HG02763 (cell line): Measurements from ENCODE around the gene SPNS2.

Experiments used
- ATAC-seq: cut with Tn5 transposase; IDR thresholded peaks from one replicate; pipeline ENCODE4 v1.9.1; 2021; ENCODE audit warnings: mild to moderate bottlenecking, moderate library complexity; ENCODE audit not compliant: unreplicated experiment

The SPNS2 gene

GRCh38 chr17:4502466-4503154 is 3.9 kb downstream of the SPNS2 start:
- ATAC-seq = no peak

DNA sequence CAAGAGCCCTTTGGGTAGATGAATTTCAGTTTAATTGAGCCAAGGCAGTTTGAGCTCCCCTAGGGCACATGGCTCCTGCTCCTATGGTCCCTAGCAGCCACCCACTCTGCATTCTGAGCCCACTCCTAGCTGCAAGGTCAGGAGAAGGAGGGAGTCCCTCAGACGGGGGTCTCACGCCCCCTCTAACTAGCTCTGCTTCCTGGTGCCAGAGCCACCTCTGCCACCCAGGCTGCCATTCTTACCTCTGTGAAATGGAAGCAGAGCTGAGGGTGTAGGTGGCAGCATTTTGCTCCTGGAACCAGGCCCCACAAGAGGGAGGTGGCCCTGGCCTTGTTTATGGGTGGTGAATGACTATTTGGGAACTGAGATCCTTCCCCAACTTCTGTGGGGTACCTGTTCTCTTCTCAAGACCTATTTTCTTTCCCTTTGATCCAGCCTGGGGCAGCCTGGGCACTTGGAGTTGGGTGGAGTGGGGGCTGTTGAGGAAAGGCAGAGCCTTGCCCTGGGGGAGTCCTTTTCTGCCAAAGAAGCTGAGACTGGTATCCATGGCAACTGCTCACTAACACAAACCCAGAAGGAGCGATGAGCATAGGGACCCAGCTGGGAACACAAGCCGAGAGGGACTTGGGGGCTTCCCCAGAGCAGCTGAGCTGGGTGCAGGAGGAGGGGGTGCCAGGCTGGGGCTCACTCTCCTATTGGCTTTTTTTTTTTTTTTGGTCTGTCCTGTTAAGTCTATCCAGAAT is 4.8 kb downstream of the SPNS2 start:
- ATAC-seq = no peak

GRCh38 chr17:4504188-4504587 is 5.5 kb downstream of the SPNS2 start:
- no peak for ATAC-seq

DNA sequence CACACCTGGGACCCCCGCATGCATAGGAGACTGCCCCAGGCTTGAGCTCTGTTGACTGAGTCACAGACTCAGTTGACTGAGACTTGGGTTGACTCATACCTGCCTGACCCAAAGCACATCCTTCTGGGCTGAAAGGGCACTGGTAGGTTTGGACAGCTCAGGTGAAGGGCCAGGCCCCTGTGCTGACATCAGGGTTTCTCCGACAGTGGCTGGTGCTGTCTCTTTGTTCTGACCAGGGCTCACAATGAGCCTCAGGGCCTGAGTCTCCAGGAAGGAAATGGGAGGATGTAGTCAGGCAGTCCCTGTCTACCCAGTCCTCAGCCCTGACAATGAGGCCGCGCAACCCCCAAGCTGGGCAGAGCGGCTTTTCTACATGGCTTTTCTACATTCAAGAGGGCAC is 6.5 kb downstream of the SPNS2 start:
- ATAC-seq = no peak

- no peak for ATAC-seq
Observed at GRCh38 chr17:4506175-4506813, 7.6 kb downstream of the SPNS2 start.

DNA sequence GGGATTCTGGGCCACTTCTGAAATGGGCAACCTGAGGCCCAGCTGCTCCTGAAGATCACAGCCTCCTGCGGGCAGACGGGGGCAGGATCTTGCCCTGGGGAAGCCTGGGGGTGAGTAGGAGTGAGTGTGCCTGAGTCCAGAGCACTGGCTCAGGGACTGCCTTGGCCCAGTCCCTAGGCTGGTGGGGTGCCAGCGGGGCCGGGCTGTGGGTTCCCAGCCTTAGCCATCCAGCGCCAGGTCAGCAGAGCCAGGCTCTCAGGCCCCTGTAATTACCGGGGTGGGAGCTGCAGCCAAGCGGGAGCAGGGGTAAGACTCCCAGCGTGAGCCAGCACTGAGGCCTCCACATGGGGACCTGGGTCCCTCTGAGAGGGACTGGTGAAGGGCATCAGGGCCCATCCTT is 8.2 kb downstream of the SPNS2 start:
- no peak for ATAC-seq

- no peak for ATAC-seq
Observed at GRCh38 chr17:4507361-4508111, 8.9 kb downstream of the SPNS2 start.

DNA sequence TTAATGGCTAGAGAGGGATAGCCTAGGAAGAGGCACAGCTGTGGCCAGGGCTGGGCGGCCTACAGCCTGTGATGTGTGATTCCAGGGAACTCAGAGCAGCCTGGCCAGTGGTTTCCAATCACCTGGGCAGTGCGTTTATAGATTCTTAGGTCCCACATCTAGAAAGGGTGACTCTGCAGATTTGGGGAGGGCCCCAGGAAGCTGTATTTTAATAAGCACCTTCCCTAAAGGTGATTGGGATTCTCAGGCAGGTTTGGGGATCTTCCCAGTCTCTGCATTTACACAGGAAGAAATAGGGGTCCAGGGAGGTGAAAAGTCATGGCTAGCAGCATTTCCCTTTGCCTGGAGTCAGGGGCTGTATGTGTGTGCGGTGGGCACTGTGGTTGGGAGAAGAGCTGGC is 9.5 kb downstream of the SPNS2 start:
- no peak for ATAC-seq

DNA sequence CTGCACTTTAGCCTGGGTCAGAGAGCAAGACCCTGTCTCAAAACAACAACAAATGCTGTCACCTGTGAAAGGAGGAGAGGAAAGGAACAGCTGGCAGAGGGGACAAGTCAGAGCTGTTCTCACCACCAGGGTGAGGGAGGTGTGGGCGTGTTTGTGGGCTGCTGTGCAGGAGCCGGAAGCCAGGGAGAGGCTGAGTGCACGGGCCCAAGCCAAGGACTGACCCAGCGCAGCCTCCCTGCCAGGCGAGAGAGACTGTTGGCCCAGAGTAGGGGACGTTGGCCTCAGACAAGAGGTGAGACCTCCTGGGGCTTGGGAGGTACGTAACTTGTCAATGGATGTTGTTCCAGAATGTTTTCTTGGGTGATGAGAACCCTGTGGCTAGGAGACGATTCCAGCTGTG is 10.7 kb downstream of the SPNS2 start:
- no peak for ATAC-seq

DNA sequence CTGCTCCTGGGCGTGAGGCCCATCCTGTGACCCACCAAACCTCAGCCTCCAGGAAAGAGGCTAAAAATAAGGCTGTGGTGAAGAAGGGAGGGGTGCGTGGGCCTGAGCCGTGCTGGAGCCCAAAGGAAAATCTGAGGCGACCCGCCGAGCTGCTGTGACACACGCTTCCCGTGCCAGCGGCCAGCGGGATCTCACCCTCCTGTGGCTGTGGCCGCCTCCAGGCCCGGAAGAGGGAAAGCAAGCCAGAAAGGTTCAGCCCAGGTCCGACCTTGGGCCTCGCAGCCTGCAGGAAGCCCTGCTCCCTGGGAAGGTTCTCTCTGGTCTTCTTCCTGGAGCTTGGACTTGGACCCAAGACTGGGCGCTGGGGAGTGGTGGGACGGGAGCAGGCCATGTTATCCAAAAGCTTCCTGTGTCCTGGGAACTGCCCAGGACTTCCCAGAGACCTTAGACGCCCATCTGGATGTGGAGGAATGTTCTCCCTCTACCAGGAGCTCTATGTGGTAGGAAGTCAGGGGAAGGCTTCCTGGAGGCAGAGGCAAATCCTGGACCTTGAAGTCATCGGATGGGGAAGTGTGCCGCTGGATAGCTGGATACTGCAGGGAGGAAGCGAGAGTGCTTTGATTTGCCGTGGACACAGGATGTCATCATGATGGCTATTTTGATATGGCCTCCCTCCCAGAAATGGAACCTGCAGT is 11.4 kb downstream of the SPNS2 start:
- no peak for ATAC-seq

DNA sequence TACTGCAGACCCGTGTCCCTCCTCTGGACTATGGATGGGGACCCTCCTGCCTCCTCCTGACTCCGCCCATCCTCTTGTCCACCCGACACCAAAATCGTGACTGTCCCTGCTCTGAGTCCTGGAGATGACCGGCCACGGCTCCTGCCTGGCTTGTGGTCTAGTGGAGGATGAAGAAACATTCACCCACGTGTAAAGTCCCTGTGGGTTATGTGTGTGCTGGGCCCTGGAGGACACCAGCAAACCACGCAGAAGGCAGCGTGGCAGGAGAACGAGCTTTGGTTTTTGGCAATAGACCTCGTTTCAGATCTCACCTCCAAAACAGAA is 11.9 kb downstream of the SPNS2 start:
- ATAC-seq = no peak

- ATAC-seq = no peak
Observed at GRCh38 chr17:4511199-4511932, 12.7 kb downstream of the SPNS2 start.

DNA sequence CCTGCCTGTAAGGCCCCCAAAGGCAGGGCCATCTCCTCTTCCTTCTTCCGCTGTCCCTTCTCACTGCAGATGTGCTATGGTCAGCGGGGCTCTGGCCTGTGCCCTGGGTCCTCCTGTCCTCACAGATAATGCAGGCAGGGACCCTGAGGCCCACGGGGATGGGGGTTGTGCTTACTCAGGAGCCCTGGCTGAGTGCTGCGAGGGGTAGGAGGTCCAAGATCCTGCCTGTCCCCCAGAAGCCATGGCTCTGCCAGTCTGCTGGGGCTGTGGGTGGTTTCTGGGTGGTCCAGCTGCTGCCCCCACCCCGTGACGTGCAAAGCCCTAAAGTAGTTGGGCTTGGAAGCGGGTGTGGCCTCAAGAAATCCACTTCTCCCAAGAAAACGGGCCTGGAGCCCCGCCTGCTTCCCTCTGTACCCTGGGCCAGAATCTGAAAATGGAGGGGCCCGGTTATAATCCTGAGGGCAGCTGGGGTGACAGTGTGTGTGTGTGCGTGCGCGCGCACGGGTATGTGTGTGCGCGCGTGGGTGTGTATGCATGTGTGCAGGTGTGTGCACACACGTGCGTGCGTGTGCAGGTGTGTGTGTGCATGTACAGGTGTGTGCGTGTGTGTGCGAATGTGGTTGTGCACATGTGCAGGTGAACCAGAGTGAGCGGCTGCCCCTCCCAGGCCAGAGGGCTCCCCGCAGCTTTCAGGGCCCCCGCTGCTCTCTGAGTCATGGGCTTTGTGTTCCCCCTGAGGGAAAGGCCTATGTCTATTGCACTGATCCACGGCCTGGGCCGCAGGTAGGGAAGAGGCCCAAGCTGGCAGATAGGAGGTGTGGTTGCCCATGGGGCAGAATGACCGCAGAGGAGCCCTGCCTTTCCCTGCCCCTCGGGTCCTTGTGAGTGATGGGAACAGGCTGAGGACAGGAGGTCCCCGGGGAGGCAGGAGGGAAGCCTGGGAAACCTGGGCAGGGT is 13.8 kb downstream of the SPNS2 start:
- no peak for ATAC-seq

DNA sequence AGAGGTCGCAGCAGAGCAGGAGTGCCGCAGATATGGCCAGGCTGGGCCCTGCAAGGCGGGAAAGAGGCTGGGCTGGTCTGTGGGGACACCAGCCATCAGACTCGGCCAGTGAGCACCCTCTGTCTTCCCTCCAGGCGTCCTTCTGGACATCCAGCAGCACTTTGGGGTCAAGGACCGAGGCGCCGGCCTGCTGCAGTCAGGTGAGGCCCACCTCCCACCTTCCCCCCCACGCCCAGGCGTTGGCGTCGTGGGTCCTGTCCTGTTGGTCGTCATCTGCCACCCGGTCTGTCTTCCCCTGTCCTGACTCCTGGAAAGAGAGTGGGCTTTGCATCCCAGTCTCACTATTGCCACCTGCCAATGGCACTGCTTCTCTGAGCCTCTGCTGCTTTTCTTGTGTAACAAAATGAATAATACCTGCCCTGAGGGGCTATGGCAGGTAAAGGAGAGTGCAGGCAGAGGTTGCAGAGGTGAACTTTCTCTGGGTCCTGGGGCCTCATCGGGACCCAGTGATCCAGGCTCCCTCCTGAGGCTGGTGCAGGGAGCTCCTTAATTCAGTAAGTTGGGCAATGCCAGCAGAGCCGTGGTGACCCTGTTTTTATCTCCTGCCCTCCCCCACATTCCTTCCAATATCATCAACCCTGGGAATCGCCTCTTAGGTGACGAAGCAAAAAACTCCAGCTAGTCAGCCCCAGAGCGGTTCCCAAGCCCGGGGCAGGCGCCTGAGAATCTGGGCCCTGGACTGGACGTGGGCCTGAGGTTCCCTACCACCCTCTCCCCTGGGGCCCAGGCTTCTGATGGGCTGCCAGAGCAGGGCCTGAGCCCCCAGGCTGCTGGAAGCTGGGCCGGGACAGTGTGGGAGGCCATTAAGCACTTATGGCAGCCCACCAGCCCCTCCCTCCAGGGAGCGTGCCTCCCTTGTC is 14.7 kb downstream of the SPNS2 start:
- no peak for ATAC-seq

- ATAC-seq = no peak
Observed at GRCh38 chr17:4514206-4514605, 15.5 kb downstream of the SPNS2 start.

DNA sequence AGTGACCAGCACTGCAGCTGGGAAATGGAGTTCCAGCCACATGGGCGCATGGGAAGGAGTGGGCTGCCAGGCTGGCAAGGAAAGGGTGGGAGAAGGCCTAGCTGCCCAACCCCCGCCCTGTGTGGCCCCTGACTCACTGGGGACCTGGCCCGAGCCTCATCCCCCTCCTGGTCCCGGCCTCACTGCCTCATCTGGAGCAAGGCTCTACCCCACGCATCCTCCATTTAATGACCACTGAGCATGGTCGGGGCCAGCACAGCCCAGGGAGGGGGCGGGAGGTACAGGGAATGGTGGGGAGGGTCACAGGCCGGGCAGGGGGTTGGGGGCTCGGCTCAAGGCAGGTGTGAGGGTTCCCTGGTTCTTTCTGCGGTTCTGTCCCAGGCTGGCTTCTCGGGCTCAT is 16.1 kb downstream of the SPNS2 start:
- ATAC-seq = no peak

DNA sequence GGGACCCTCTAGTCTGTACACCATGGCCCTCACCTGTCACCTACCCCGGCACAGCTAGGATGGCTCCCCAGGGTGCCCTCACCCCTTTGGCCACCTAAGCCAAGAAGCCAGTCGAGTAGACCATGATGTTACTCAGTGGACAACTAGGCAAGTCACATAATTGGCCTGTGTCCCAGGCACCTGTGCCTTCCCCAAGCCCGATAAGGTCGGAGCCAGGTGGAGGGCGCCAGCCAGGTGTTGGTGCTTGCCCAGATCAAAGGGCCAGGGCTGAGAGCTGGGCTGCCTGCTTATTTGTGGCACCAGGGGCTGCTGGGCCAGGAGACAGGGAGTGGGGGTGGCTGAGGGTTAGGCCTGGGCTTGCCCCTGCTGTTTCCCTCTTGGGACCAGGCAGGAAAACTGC is 16.8 kb downstream of the SPNS2 start:
- no peak for ATAC-seq

DNA sequence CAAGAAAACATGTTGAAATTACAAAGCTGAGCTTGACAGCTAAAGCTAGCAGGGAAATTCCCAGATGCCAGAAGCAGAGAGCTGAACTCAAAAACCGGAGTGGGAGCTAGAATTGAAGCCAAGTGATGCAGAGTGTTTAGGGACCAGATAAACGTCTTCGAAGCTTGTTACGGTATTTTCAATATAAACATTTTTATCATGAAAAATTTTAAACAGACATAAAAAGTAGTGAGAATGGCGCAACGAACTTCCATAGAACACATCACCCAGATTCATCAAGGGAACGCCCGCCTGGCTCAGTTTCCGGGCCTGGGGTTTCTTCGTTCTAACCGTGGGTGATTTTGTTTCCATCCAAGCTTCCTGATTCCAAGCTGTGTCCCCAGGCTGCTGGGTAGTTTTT is 18.1 kb downstream of the SPNS2 start:
- no peak for ATAC-seq
